Activated CD4-positive, alpha-beta T cell treated with anti-CD3 and anti-CD28 coated beads for 48 hours (primary cell): ENCODE measurements around the gene TRAK1.

Experiments
- DNase-seq: peaks from one replicate; pipeline ENCODE4 v3.0.0-alpha.2; 2020

The TRAK1 gene

DNA sequence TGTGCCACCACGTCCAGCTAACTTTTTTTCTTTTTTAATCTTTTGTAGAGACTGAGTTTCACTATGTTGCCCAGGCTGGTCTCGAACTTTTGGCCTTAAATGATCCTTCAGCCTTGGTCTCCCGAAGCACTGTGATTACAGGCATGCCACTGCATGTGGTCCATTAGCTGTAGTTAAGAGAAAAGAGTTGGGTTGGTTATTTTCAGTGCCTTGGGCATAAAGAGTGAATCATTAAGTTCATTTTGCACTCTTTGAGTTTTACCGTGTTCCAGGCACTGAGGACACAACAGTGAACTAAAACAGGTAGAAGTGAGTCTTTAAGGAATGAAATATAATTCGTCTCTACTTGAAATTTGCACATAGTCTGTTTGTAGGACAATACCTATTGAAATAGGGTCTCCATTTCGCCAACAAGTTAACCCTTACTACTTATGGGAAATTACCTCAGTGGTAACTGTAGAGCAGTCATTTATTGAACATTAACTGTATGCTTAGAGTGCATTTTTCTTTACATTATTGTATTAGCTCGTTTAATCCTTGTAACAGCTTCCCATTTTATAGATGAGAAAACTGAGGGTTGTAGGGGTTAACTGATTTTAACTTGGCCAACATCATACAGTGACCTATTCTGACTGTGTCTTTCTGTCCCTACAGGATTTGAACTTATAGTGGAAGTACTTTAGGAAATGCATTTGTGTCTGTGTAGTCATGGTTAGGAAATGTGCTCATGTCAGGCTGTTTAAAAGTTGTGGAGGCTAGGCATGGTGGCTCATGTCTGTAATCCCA lies 22.7 kb upstream of the TRAK1 start:
- DNase-seq = no peak

- DNase-seq = no peak
Observed at GRCh38 chr3:42070089-42070488, 21.1 kb upstream of the TRAK1 start.

DNA sequence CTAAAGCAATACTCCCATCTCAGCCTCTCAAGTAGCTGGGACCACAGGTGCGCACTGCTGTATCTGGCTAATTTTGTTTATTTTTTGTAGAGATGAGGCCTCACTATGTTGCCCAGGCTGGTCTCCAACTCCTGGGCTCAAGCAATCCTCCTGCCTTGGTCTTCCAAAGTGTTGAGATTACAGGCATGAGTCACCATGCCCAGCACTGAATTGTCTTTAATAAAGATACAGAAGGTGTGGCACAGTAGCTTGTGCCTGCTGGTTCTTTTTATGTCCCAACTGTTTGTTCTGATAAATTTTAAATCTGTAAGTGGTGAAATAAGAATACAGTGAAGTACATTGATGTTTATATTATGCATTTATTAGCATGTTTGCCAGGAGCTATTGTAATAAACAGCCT lies 20.6 kb upstream of the TRAK1 start:
- no peak for DNase-seq

- DNase-seq = no peak
Observed at GRCh38 chr3:42071904-42072812, 19.0 kb upstream of the TRAK1 start.

- DNase-seq = no peak
Observed at GRCh38 chr3:42072831-42073301, 18.3 kb upstream of the TRAK1 start.

- no peak for DNase-seq
Observed at GRCh38 chr3:42077785-42078184, 13.4 kb upstream of the TRAK1 start.

- DNase-seq = no peak
Observed at GRCh38 chr3:42078677-42079076, 12.5 kb upstream of the TRAK1 start.

GRCh38 chr3:42079701-42080452 lies 11.3 kb upstream of the TRAK1 start:
- DNase-seq = no peak

DNA sequence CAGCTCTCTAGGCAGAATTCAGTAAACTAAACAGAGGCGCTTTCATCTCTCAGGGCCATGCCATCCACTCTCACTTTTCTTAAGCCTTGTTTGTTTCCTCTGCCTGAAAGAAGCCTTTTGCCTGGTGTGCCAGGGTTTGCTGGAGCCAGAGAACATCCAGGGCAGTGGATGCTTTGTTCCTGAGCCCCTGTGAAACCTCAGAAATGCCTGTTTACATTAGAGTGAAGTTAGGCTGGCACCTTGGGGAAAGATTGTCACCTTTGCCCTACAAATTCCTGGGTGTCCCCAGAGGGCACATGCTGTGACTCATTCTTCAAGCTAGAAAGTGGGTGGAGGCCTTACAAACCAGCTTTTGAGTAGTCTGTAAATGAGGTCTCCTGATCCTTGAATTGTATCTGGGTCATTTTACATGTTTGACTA lies 10.7 kb upstream of the TRAK1 start:
- peak; percentile 34 for DNase-seq

DNA sequence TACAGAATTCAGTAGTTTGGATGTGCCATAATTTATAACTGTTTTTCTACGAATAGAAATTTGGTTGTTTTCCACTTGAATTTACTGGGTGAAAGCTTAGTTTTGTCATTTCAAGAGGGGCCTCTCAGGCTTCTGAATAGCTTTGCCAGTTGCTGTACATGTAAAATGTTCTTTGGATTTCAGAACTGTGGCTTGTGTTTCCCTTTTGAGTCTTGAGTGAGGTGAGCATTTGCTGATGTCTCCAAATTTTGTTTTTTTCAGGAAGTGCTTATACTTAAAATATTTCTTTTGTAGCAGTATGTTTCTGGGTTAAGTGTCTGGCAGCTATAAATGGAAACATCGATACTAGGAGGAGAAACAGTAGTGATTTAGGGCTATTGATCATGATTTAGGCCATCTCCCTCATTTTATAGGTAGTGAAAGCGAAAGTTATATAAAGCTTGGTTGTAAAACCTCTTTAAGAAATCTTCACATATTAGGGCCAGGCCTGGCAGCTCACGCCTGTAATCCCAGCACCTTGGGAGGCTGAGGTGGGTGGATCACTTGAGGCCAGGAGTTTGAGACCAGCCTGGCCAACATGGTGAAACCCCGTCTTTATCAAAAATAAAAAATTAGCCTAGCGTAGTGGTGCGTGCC lies 9.2 kb upstream of the TRAK1 start:
- no peak for DNase-seq

DNA sequence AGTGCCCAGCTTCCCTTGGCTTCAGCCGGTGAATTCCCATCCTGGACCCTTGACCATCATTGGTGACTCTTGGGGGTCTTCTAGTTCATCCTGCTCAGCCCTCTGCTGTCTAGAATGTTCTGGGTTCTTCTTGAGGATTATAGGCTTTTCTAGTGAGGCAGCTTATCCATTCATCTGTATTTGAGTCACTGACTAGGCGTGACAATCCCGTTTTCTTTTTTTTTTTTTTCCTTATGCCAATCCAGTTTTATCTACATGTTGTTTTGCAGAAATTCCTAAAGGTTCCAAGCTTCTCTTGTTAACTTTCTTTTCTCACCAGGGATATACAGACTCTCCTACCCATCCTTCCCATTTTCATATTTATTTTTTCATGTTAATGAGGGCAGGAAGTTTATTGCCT lies 6.6 kb upstream of the TRAK1 start:
- no peak for DNase-seq

DNA sequence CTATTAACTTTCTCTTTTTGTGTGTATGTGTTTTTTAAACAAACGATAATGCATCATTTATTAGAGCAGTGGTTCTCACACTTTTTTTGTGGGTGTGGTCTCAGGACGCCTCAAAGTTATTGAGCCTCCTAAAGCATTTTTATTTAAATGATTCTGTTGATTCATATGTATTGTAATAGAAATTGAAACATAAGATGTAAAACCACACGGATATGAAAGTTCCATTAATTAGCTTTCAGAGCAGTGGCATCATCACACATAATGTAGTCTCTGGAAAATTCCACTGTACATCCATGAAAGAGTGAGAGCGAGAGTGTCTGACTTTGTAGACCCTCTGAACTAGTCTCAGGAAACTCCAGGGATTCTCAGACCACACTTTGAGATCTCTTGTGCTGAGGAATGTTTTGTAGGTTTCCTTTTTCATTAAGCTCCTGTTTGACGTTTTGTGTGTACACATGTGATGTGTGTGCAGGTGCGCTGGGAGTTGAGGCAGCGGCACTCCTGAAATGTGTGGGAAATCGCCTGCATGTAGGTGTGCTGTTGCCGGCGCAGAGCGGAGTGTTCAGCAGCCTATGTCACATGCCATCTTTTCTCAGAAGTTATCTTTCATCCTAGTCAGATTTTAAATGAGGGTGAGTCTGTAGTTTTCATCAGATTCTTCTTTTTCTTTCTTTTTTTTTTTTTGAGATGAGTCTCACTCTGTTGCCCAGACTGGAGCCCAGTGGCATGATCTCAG lies 5.3 kb upstream of the TRAK1 start:
- DNase-seq = no peak

DNA sequence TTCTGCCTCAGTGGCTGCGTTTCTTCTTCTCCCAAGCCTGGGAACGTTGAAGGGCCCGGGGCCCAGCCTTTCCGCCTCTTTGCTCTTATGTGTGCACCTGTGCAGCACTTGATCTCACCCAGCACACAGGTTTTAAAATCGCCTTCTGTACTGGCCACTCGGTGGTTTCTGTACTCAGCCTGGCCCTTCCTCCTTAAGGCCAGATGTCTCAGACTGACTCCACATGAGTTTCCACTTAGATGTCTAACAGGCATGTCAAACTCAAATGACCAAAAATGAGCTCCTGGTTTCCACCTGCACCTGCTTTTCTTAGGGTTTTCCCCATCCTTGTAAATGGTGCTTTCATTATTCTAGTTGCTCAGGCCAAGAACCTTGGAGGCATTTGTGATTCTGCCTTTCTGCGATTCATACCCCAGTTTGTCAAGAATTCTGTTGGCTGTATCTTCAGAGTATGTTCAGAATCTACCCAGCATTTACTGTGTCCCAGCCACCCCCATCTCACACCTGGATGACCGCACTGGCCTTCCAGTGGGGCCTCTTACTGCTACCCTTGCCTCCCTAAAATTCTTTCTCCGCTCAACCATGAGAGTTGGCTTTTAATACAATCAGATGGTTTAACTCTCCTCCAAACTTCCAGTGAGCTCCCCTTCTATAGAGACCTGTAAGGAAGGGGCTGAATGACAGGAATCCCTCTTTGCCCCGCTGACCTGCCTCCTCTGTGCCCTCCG lies 2.2 kb upstream of the TRAK1 start:
- no peak for DNase-seq

GRCh38 chr3:42092006-42092405 lies 849 bp downstream of the TRAK1 start:
- DNase-seq = no peak

DNA sequence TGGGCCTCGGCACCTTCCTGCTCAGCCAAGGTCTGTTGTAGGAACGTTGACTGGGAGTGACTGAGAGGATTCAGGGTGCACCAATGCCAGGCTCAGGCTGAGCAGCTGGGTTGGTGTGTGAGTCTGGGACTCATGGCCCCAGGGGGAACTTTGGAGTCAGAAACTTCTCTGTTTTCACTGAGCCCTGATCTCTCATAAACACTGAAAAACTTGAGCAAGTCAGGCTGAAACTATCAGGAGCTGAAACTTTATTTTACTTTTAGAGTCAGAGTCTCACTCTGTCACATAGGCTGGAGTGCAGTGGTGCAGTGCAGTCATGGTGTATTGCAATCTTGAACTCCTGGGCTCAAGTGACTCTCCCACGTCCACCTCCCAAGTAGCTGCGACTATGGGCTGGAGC lies 3.0 kb downstream of the TRAK1 start:
- no peak for DNase-seq

GRCh38 chr3:42094691-42095391 lies 3.7 kb downstream of the TRAK1 start:
- no peak for DNase-seq

- DNase-seq = no peak
Observed at GRCh38 chr3:42095540-42095939, 4.4 kb downstream of the TRAK1 start.

GRCh38 chr3:42096796-42097565 lies 5.8 kb downstream of the TRAK1 start:
- DNase-seq = peak; percentile 41

- no peak for DNase-seq
Observed at GRCh38 chr3:42097566-42097946, 6.4 kb downstream of the TRAK1 start.

- DNase-seq = no peak
Observed at GRCh38 chr3:42098171-42098570, 7.0 kb downstream of the TRAK1 start.
